GM23338 (cell line): ENCODE data around the gene PAIP2B.

ENCODE experiments used
- CREB1 ChIP-seq: fragments of 250-450 bp; sonication (Bioruptor Pico); IDR thresholded peaks from 2 replicates; pipeline ENCODE4 v1.5.0; 2020; ENCODE audit warnings: low read depth, mild to moderate bottlenecking, moderate library complexity
- EZH2 ChIP-seq: fragments of 200-600 bp; sonication (generic); IDR thresholded peaks from one replicate; pipeline ENCODE4 v1.8.0; 2017; ENCODE audit warnings: antibody characterized with exemption, mild to moderate bottlenecking, low read depth; ENCODE audit not compliant: unreplicated experiment
- EZH2phosphoT487 ChIP-seq: fragments of 200-600 bp; sonication (generic); IDR thresholded peaks from one replicate; pipeline ENCODE4 v1.8.1; 2018; ENCODE audit warnings: antibody characterized with exemption; ENCODE audit not compliant: unreplicated experiment
- JUNB ChIP-seq: IDR thresholded peaks from one replicate; pipeline ENCODE4 v1.6.1; 2016; ENCODE audit warnings: antibody characterized with exemption; ENCODE audit not compliant: unreplicated experiment
- NANOG ChIP-seq: IDR thresholded peaks from 2 replicates; pipeline ENCODE4 v1.6.1; 2016; ENCODE audit warnings: antibody characterized with exemption, borderline replicate concordance
- POLR2AphosphoS5 ChIP-seq: IDR thresholded peaks from 2 replicates; pipeline ENCODE4 v1.6.1; 2016; ENCODE audit warnings: antibody characterized with exemption, low read depth
- STAT1 ChIP-seq: IDR thresholded peaks from one replicate; pipeline ENCODE4 v1.6.1; 2016; ENCODE audit warnings: antibody characterized with exemption; ENCODE audit not compliant: unreplicated experiment
- ZNF114 ChIP-seq: fragments of 250-450 bp; sonication (Bioruptor Pico); IDR thresholded peaks from 2 replicates; pipeline ENCODE4 v1.5.0; 2020; ENCODE audit warnings: mild to moderate bottlenecking, moderate library complexity
- ZNF331 ChIP-seq: fragments of 250-450 bp; sonication (Bioruptor Pico); IDR thresholded peaks from 2 replicates; pipeline ENCODE4 v1.5.0; 2020; ENCODE audit warnings: low read depth, mild to moderate bottlenecking, moderate library complexity
- TF ChIP-seq, protein P1 (sequence below), 2 experiments: fragments of 200-600 bp in 1 of 2; sonication (generic) in 1 of 2; conservative IDR thresholded peaks; 2 replicates each; pipeline versions ENCODE4 v1.5.1 to v1.6.1; 2016 to 2017; ENCODE audit warnings: antibody characterized with exemption in 2 of 2, low read depth in 2 of 2, mild to moderate bottlenecking in 2 of 2, moderate library complexity in 1 of 2
- TF ChIP-seq, protein P2 (sequence below): fragments of 250-450 bp; sonication (Bioruptor Pico); IDR thresholded peaks from 2 replicates; pipeline ENCODE4 v1.5.0; 2020; ENCODE audit warnings: mild to moderate bottlenecking, moderate library complexity
- TF ChIP-seq, protein P3 (sequence below): IDR thresholded peaks from 2 replicates; pipeline ENCODE4 v1.6.1; 2016; ENCODE audit warnings: antibody characterized with exemption
- TF ChIP-seq, protein P4 (sequence below): IDR thresholded peaks from one replicate; pipeline ENCODE4 v1.6.1; 2018; ENCODE audit warnings: antibody characterized with exemption; ENCODE audit not compliant: unreplicated experiment

DNA sequence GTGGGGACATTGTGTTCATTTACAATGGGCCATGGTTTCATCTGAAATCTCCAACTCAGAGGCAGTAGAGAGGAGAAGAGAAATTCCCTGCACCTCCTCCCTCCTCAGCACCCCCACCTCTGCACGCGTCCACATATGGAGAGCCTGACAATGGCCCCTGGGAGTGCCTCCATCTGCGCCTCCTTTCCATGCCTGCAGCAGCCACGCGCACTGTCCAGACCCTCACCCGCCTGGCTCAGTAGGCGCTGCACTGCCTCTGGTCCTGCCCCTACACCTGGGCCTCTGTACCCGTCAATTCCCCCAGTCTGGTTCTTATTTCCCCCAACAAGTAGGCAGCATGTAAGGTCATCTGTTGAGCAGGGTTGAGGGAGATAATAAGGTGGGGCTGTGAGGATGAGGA is 72.6 kb downstream of the PAIP2B start:
- TF ChIP-seq, protein P1, sequence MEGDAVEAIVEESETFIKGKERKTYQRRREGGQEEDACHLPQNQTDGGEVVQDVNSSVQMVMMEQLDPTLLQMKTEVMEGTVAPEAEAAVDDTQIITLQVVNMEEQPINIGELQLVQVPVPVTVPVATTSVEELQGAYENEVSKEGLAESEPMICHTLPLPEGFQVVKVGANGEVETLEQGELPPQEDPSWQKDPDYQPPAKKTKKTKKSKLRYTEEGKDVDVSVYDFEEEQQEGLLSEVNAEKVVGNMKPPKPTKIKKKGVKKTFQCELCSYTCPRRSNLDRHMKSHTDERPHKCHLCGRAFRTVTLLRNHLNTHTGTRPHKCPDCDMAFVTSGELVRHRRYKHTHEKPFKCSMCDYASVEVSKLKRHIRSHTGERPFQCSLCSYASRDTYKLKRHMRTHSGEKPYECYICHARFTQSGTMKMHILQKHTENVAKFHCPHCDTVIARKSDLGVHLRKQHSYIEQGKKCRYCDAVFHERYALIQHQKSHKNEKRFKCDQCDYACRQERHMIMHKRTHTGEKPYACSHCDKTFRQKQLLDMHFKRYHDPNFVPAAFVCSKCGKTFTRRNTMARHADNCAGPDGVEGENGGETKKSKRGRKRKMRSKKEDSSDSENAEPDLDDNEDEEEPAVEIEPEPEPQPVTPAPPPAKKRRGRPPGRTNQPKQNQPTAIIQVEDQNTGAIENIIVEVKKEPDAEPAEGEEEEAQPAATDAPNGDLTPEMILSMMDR (conservative IDR thresholded peaks at IDR 0.05; ENCODE audit: low read depth in 2 of 2), result no peak
- TF ChIP-seq CREB1 (no peak), EZH2phosphoT487 (no peak), EZH2 (no peak), POLR2AphosphoS5 (no peak), STAT1 (no peak), NANOG (no peak), JUNB (no peak), ZNF331 (CRISPR knock-in tag) (no peak), ZNF114 (CRISPR knock-in tag) (no peak)
- TF ChIP-seq, protein P2, sequence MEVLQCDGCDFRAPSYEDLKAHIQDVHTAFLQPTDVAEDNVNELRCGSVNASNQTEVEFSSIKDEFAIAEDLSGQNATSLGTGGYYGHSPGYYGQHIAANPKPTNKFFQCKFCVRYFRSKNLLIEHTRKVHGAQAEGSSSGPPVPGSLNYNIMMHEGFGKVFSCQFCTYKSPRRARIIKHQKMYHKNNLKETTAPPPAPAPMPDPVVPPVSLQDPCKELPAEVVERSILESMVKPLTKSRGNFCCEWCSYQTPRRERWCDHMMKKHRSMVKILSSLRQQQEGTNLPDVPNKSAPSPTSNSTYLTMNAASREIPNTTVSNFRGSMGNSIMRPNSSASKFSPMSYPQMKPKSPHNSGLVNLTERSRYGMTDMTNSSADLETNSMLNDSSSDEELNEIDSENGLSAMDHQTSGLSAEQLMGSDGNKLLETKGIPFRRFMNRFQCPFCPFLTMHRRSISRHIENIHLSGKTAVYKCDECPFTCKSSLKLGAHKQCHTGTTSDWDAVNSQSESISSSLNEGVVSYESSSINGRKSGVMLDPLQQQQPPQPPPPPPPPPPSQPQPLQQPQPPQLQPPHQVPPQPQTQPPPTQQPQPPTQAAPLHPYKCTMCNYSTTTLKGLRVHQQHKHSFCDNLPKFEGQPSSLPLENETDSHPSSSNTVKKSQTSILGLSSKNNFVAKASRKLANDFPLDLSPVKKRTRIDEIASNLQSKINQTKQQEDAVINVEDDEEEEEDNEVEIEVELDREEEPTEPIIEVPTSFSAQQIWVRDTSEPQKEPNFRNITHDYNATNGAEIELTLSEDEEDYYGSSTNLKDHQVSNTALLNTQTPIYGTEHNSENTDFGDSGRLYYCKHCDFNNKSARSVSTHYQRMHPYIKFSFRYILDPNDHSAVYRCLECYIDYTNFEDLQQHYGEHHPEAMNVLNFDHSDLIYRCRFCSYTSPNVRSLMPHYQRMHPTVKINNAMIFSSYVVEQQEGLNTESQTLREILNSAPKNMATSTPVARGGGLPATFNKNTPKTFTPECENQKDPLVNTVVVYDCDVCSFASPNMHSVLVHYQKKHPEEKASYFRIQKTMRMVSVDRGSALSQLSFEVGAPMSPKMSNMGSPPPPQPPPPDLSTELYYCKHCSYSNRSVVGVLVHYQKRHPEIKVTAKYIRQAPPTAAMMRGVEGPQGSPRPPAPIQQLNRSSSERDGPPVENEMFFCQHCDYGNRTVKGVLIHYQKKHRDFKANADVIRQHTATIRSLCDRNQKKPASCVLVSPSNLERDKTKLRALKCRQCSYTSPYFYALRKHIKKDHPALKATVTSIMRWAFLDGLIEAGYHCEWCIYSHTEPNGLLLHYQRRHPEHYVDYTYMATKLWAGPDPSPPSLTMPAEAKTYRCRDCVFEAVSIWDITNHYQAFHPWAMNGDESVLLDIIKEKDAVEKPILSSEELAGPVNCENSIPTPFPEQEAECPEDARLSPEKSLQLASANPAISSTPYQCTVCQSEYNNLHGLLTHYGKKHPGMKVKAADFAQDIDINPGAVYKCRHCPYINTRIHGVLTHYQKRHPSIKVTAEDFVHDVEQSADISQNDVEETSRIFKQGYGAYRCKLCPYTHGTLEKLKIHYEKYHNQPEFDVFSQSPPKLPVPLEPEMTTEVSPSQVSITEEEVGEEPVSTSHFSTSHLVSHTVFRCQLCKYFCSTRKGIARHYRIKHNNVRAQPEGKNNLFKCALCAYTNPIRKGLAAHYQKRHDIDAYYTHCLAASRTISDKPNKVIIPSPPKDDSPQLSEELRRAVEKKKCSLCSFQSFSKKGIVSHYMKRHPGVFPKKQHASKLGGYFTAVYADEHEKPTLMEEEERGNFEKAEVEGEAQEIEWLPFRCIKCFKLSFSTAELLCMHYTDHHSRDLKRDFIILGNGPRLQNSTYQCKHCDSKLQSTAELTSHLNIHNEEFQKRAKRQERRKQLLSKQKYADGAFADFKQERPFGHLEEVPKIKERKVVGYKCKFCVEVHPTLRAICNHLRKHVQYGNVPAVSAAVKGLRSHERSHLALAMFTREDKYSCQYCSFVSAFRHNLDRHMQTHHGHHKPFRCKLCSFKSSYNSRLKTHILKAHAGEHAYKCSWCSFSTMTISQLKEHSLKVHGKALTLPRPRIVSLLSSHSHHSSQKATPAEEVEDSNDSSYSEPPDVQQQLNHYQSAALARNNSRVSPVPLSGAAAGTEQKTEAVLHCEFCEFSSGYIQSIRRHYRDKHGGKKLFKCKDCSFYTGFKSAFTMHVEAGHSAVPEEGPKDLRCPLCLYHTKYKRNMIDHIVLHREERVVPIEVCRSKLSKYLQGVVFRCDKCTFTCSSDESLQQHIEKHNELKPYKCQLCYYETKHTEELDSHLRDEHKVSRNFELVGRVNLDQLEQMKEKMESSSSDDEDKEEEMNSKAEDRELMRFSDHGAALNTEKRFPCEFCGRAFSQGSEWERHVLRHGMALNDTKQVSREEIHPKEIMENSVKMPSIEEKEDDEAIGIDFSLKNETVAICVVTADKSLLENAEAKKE (CRISPR knock-in tag), result no peak
- TF ChIP-seq, protein P3, sequence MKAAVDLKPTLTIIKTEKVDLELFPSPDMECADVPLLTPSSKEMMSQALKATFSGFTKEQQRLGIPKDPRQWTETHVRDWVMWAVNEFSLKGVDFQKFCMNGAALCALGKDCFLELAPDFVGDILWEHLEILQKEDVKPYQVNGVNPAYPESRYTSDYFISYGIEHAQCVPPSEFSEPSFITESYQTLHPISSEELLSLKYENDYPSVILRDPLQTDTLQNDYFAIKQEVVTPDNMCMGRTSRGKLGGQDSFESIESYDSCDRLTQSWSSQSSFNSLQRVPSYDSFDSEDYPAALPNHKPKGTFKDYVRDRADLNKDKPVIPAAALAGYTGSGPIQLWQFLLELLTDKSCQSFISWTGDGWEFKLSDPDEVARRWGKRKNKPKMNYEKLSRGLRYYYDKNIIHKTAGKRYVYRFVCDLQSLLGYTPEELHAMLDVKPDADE, result no peak
- TF ChIP-seq, protein P4, sequence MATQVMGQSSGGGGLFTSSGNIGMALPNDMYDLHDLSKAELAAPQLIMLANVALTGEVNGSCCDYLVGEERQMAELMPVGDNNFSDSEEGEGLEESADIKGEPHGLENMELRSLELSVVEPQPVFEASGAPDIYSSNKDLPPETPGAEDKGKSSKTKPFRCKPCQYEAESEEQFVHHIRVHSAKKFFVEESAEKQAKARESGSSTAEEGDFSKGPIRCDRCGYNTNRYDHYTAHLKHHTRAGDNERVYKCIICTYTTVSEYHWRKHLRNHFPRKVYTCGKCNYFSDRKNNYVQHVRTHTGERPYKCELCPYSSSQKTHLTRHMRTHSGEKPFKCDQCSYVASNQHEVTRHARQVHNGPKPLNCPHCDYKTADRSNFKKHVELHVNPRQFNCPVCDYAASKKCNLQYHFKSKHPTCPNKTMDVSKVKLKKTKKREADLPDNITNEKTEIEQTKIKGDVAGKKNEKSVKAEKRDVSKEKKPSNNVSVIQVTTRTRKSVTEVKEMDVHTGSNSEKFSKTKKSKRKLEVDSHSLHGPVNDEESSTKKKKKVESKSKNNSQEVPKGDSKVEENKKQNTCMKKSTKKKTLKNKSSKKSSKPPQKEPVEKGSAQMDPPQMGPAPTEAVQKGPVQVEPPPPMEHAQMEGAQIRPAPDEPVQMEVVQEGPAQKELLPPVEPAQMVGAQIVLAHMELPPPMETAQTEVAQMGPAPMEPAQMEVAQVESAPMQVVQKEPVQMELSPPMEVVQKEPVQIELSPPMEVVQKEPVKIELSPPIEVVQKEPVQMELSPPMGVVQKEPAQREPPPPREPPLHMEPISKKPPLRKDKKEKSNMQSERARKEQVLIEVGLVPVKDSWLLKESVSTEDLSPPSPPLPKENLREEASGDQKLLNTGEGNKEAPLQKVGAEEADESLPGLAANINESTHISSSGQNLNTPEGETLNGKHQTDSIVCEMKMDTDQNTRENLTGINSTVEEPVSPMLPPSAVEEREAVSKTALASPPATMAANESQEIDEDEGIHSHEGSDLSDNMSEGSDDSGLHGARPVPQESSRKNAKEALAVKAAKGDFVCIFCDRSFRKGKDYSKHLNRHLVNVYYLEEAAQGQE, result no peak
